ENCODE results near the gene NF1.
A peak's percentile ranks its signal among the peaks of the same experiment; 100 is the strongest.

The NF1 gene

DNA sequence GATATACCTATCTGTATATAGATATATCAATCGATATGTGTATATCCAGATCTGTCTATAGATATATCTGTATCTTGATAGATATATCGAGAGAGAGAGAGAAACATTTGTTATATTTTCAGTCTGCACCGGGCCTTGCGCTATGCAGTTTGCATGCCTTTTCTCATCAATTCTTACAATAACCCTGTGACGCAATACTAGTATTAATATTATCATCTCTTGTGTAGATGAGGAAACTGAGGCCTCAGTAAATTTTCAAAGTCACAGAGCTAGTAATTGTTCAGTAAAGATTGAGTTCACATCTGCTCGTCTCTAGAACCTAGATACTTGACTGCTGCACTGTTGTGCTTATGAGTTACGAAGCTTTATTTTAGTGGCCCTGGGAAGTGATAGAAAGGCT lies 77.6 kb downstream of the NF1 start:
- H3K36me3 ChIP-seq (ENCODE audit: control insufficient read depth in 2 of 2, insufficient read depth in 1 of 2, low read length in 2 of 2), result peaks cover 6 to 8% of the 10 kb centered on the region in 2 experiments
- H3K4me1 ChIP-seq (ENCODE audit: control insufficient read depth, insufficient read depth, low read length), result no peaks in the 10 kb centered on the region
- POLR2A ChIA-PET, result no interaction called here
- H3K27ac ChIP-seq (ENCODE audit: extremely low read depth, low read depth, low read length), result no peak overlapping the region
- H3K4me3 ChIP-seq (ENCODE audit: low read depth, low read length), result no peak overlapping the region
- TF ChIP-seq MZF1 (tag by site-specific recombination; IDR thresholded peaks at IDR 0.05; ENCODE audit: borderline replicate concordance) (no peak), ZNF585B (tag by site-specific recombination; IDR thresholded peaks at IDR 0.05) (no peak), ZBTB1 (tag by site-specific recombination; IDR thresholded peaks at IDR 0.05) (no peak), ZNF48 (tag by site-specific recombination; IDR thresholded peaks at IDR 0.05) (no peak), ZNF514 (tag by site-specific recombination; IDR thresholded peaks at IDR 0.05) (no peak), ZNF19 (tag by site-specific recombination; IDR thresholded peaks at IDR 0.05; ENCODE audit: low read depth) (no peak), GLI4 (tag by site-specific recombination; IDR thresholded peaks at IDR 0.05) (no peak), ZNF549 (tag by site-specific recombination; IDR thresholded peaks at IDR 0.05) (no peak), ZNF530 (tag by site-specific recombination; IDR thresholded peaks at IDR 0.05; ENCODE audit: low read depth) (no peak), ZNF785 (tag by site-specific recombination; IDR thresholded peaks at IDR 0.05) (no peak), ZNF335 (tag by site-specific recombination; conservative IDR thresholded peaks at IDR 0.05) (no peak), ZNF544 (tag by site-specific recombination; IDR thresholded peaks at IDR 0.05) (no peak), ZNF701 (tag by site-specific recombination; IDR thresholded peaks at IDR 0.05) (no peak), YY2 (tag by site-specific recombination; IDR thresholded peaks at IDR 0.05) (no peak)
- TF ChIP-seq, protein P1, sequence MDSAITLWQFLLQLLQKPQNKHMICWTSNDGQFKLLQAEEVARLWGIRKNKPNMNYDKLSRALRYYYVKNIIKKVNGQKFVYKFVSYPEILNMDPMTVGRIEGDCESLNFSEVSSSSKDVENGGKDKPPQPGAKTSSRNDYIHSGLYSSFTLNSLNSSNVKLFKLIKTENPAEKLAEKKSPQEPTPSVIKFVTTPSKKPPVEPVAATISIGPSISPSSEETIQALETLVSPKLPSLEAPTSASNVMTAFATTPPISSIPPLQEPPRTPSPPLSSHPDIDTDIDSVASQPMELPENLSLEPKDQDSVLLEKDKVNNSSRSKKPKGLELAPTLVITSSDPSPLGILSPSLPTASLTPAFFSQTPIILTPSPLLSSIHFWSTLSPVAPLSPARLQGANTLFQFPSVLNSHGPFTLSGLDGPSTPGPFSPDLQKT (IDR thresholded peaks at IDR 0.05; ENCODE audit: borderline replicate concordance, low read depth, low read length), result no peak
- TF ChIP-seq, protein P2, sequence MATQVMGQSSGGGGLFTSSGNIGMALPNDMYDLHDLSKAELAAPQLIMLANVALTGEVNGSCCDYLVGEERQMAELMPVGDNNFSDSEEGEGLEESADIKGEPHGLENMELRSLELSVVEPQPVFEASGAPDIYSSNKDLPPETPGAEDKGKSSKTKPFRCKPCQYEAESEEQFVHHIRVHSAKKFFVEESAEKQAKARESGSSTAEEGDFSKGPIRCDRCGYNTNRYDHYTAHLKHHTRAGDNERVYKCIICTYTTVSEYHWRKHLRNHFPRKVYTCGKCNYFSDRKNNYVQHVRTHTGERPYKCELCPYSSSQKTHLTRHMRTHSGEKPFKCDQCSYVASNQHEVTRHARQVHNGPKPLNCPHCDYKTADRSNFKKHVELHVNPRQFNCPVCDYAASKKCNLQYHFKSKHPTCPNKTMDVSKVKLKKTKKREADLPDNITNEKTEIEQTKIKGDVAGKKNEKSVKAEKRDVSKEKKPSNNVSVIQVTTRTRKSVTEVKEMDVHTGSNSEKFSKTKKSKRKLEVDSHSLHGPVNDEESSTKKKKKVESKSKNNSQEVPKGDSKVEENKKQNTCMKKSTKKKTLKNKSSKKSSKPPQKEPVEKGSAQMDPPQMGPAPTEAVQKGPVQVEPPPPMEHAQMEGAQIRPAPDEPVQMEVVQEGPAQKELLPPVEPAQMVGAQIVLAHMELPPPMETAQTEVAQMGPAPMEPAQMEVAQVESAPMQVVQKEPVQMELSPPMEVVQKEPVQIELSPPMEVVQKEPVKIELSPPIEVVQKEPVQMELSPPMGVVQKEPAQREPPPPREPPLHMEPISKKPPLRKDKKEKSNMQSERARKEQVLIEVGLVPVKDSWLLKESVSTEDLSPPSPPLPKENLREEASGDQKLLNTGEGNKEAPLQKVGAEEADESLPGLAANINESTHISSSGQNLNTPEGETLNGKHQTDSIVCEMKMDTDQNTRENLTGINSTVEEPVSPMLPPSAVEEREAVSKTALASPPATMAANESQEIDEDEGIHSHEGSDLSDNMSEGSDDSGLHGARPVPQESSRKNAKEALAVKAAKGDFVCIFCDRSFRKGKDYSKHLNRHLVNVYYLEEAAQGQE (tag by site-specific recombination; IDR thresholded peaks at IDR 0.05), result no peak
- CTCF ChIA-PET, result no interaction called here
- no peaks in the 10 kb centered on the region for H3K9me3 ChIP-seq (ENCODE audit: control insufficient read depth, insufficient read depth, low read depth, low read length)

DNA sequence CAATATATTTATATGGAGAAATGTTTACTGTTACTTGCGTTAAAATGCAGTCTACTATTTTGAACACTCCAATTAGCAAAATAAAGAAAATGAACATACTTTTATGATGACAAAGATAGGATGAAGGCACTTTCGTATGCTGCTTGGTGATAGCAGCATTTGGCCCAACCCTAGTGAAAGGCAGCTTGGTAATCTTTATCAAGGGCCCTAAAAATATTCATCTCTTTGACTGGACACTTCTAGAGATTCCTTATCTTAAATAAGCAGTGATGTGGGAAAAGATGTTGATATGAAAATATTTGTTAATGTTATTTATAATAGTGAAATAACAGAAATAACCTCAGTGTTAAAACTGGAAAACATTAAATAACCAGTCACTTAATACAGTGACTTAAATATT lies 79.4 kb downstream of the NF1 start:
- peak; percentile 92; the same call in 1 of the 2 replicates for TF ChIP-seq ZNF214 (tag by site-specific recombination; IDR thresholded peaks at IDR 0.05; ENCODE audit: borderline replicate concordance)
- TF ChIP-seq, protein P3, sequence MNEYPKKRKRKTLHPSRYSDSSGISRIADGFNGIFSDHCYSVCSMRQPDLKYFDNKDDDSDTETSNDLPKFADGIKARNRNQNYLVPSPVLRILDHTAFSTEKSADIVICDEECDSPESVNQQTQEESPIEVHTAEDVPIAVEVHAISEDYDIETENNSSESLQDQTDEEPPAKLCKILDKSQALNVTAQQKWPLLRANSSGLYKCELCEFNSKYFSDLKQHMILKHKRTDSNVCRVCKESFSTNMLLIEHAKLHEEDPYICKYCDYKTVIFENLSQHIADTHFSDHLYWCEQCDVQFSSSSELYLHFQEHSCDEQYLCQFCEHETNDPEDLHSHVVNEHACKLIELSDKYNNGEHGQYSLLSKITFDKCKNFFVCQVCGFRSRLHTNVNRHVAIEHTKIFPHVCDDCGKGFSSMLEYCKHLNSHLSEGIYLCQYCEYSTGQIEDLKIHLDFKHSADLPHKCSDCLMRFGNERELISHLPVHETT (tag by site-specific recombination; IDR thresholded peaks at IDR 0.05), result no peak
- no peaks in the 10 kb centered on the region for H3K9me3 ChIP-seq (ENCODE audit: control insufficient read depth, insufficient read depth, low read depth, low read length)
- CTCF ChIA-PET, result interaction anchor here (0.9 kb wide), 1 partner anchor 349 kb away, joined by 4 read pairs; no protein-coding TSS in a partner anchor
- H3K4me1 ChIP-seq (ENCODE audit: control insufficient read depth, insufficient read depth, low read length), result no peaks in the 10 kb centered on the region
- no peak overlapping the region for H3K4me3 ChIP-seq (ENCODE audit: low read depth, low read length)
- peaks cover 6 to 8% of the 10 kb centered on the region in 2 experiments for H3K36me3 ChIP-seq (ENCODE audit: control insufficient read depth in 2 of 2, insufficient read depth in 1 of 2, low read length in 2 of 2)
- POLR2A ChIA-PET, result no interaction called here
- no peak overlapping the region for H3K27ac ChIP-seq (ENCODE audit: extremely low read depth, low read depth, low read length)

Measured in HEK293 (cell line).